WTC11 (cell line): Measurements from ENCODE around the gene CTXN1.

Source experiments
- ATF2 ChIP-seq: sonication (generic); formaldehyde crosslinking; IDR thresholded peaks from 2 replicates; pipeline ENCODE4 v1.8.1; 2022; ENCODE audit warnings: low read depth, missing genetic modification reagents, borderline replicate concordance
- CTCF ChIP-seq: fragments of 200-600 bp; IDR thresholded peaks from 2 replicates; pipeline ENCODE4 v1.8.0; 2022; ENCODE audit warnings: antibody characterized with exemption
- EMX1 ChIP-seq: fragments of 250-450 bp; sonication (Bioruptor Pico); IDR thresholded peaks from 2 replicates; pipeline ENCODE4 v1.8.0; 2021; ENCODE audit warnings: mild to moderate bottlenecking
- ESRRA ChIP-seq: sonication (generic); formaldehyde crosslinking; IDR thresholded peaks from 2 replicates; pipeline ENCODE4 v1.8.1; 2022; ENCODE audit warnings: mild to moderate bottlenecking, missing genetic modification reagents, borderline replicate concordance
- FOXP1 ChIP-seq: sonication (generic); formaldehyde crosslinking; IDR thresholded peaks from 2 replicates; pipeline ENCODE4 v1.8.0; 2022; ENCODE audit warnings: missing genetic modification reagents, mild to moderate bottlenecking, moderate library complexity, borderline replicate concordance
- FOXP4 ChIP-seq: sonication (generic); formaldehyde crosslinking; IDR thresholded peaks from 2 replicates; pipeline ENCODE4 v1.8.0; 2022; ENCODE audit warnings: mild to moderate bottlenecking, missing genetic modification reagents
- SP1 ChIP-seq: sonication (generic); formaldehyde crosslinking; conservative IDR thresholded peaks from 2 replicates; pipeline ENCODE4 v1.8.1; 2022; ENCODE audit warnings: missing genetic modification reagents
- USF2 ChIP-seq: sonication (generic); formaldehyde crosslinking; IDR thresholded peaks from 2 replicates; pipeline ENCODE4 v1.8.1; 2023; ENCODE audit warnings: mild to moderate bottlenecking, missing genetic modification reagents, moderate library complexity
- ZNF232 ChIP-seq: sonication (generic); formaldehyde crosslinking; IDR thresholded peaks from 2 replicates; pipeline ENCODE4 v1.8.0; 2022; ENCODE audit warnings: mild to moderate bottlenecking, missing genetic modification reagents
- TF ChIP-seq, protein P1 (sequence below): sonication (generic); formaldehyde crosslinking; IDR thresholded peaks from 2 replicates; pipeline ENCODE4 v1.8.1; 2023; ENCODE audit warnings: mild to moderate bottlenecking, moderate library complexity, missing genetic modification reagents

DNA sequence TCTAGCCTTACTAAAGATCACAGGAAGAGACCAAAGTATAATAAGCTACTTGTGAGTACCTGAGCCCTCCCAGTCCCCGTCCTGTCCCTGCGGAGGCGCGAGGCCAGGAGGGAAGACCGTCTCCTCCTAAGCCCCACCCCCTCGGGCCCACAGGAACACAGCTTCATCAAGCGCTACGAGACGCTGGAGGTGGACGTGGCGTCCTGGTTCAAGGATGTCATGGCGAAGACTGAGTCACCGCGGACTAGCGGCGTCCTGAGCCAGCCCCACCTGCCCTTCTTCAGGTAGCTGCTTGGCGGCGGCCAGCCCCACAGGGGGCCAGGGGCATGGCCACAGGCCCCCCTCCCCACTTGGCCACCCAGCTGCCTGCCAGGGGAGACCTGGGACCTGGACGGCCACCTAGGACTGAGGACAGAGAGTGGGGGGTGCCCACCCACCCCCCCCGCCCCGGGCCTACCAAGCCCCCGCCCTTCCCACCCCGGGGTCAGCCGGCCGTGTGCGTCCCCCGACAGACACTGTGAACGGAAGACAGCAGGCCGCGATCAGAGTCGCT lies 13.7 kb downstream of the CTXN1 start:
- no peak for TF ChIP-seq CTCF
- no peak for TF ChIP-seq FOXP1
- TF ChIP-seq FOXP4 (CRISPR knock-in tag): no peak
- TF ChIP-seq, protein P1, sequence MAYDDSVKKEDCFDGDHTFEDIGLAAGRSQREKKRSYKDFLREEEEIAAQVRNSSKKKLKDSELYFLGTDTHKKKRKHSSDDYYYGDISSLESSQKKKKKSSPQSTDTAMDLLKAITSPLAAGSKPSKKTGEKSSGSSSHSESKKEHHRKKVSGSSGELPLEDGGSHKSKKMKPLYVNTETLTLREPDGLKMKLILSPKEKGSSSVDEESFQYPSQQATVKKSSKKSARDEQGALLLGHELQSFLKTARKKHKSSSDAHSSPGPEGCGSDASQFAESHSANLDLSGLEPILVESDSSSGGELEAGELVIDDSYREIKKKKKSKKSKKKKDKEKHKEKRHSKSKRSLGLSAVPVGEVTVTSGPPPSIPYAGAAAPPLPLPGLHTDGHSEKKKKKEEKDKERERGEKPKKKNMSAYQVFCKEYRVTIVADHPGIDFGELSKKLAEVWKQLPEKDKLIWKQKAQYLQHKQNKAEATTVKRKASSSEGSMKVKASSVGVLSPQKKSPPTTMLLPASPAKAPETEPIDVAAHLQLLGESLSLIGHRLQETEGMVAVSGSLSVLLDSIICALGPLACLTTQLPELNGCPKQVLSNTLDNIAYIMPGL (CRISPR knock-in tag): no peak
- no peak for TF ChIP-seq ZNF232
- TF ChIP-seq EMX1 (CRISPR knock-in tag): no peak
- TF ChIP-seq ESRRA (CRISPR knock-in tag): no peak
- no peak for TF ChIP-seq SP1 (CRISPR knock-in tag)
- no peak for TF ChIP-seq ATF2 (CRISPR knock-in tag)
- TF ChIP-seq USF2: no peak
